ENCODE results near the gene MALAT1. TPM values are rescaled to one million over a fixed set of nuclear protein-coding genes. Genes with fewer than 3 reads are reported as not detected.
A peak's percentile ranks its signal among the peaks of the same experiment; 100 is the strongest.
"Not testable (repeated sequence)": the region's sequence is repeated elsewhere in the genome, so short reads cannot be mapped to it uniquely, and the experiment has no call there.

MALAT1 gene
- polyA plus RNA-seq, 1 experiment = 924 TPM

GRCh38 chr11:65454696-65455456 lies 44.0 kb upstream of the MALAT1 start:
- no peaks in the 10 kb centered on the region for H3K27me3 ChIP-seq (ENCODE audit: control insufficient read depth, insufficient read depth, low read length)
- DNase-seq (ENCODE audit: low read depth) = peak; percentile 56
- ChIA-PET POLR2A (interaction anchor here (0.6 to 1.1 kb wide), 4 partner anchors 17 to 45 kb away, joined by 3 to 4 read pairs (median 3); partner anchors contain the start of gene MALAT1), CTCF (interaction anchor here (0.8 to 1.0 kb wide), 2 partner anchors 15 to 17 kb away, joined by 3 read pairs; no protein-coding TSS in a partner anchor)
- H3K36me3 ChIP-seq (ENCODE audit: control insufficient read depth, insufficient read depth, low read length) = no peaks in the 10 kb centered on the region
- TF ChIP-seq, protein P1, sequence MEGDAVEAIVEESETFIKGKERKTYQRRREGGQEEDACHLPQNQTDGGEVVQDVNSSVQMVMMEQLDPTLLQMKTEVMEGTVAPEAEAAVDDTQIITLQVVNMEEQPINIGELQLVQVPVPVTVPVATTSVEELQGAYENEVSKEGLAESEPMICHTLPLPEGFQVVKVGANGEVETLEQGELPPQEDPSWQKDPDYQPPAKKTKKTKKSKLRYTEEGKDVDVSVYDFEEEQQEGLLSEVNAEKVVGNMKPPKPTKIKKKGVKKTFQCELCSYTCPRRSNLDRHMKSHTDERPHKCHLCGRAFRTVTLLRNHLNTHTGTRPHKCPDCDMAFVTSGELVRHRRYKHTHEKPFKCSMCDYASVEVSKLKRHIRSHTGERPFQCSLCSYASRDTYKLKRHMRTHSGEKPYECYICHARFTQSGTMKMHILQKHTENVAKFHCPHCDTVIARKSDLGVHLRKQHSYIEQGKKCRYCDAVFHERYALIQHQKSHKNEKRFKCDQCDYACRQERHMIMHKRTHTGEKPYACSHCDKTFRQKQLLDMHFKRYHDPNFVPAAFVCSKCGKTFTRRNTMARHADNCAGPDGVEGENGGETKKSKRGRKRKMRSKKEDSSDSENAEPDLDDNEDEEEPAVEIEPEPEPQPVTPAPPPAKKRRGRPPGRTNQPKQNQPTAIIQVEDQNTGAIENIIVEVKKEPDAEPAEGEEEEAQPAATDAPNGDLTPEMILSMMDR (IDR thresholded peaks at IDR 0.05; ENCODE audit: insufficient read depth, low read depth, low read length) = 0 out of 2 replicates have a peak, but pooled peaks have one; percentile 13
- H3K4me3 ChIP-seq (ENCODE audit: low read depth, low read length) = peak overlapping the region; percentile 45

DNA sequence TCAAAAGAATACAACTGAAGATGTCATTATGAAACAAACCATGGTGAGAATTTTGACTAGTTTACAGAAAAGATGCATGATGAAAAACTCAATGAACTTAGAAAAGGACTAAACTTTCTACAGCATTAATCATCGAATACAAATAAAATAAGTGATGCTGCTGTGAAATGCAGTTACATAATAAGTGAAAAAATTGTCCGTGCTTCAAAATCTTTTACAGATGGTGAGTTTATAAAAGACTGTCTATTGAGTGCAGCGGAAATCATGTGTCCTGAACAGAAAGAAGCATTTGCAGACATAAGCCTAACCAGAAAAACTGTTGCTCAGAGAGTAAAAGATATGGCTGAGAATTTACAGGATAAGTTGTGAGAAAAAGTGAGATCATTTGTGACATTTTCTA lies 42.4 kb upstream of the MALAT1 start:
- no peaks in the 10 kb centered on the region for H3K36me3 ChIP-seq (ENCODE audit: control insufficient read depth, insufficient read depth, low read length)
- TF ChIP-seq, protein P1 (IDR thresholded peaks at IDR 0.05; ENCODE audit: insufficient read depth, low read depth, low read length) = no peak
- H3K27me3 ChIP-seq (ENCODE audit: control insufficient read depth, insufficient read depth, low read length) = no peaks in the 10 kb centered on the region
- no peak overlapping the region for H3K4me3 ChIP-seq (ENCODE audit: low read depth, low read length)
- ChIA-PET POLR2A (no interaction called here), CTCF (no interaction called here)
- peak; percentile 67 for DNase-seq (ENCODE audit: low read depth)

DNA sequence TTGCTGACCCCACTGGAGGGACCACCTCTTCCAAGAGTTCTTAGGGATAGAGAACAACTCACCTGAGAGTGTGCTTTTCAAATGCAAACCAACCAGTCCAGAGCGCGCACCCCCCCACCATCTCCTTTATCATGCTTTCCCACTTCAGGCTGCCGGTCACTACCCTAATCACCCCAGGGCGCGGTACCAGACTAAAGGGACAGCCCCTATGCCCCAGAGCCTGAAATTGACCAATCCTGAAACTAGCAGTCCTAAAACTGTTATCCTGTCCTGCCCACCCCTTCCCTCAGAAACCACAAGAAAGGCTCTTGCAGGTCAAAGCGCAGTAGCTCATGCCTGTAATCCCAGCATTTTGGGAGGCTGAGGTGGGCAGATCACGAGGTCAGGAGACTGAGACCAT lies 39.3 kb upstream of the MALAT1 start:
- ChIA-PET POLR2A (interaction anchor here (0.6 to 1.0 kb wide), 2 partner anchors 40 to 50 kb away, joined by 4 read pairs; partner anchors contain the start of gene MALAT1), CTCF (no interaction called here)
- H3K27me3 ChIP-seq (ENCODE audit: control insufficient read depth, insufficient read depth, low read length) = no peaks in the 10 kb centered on the region
- TF ChIP-seq, protein P1 (IDR thresholded peaks at IDR 0.05; ENCODE audit: insufficient read depth, low read depth, low read length) = no peak
- H3K4me3 ChIP-seq (ENCODE audit: low read depth, low read length) = no peak overlapping the region
- H3K36me3 ChIP-seq (ENCODE audit: control insufficient read depth, insufficient read depth, low read length) = no peaks in the 10 kb centered on the region
- DNase-seq (ENCODE audit: low read depth) = no peak

DNA sequence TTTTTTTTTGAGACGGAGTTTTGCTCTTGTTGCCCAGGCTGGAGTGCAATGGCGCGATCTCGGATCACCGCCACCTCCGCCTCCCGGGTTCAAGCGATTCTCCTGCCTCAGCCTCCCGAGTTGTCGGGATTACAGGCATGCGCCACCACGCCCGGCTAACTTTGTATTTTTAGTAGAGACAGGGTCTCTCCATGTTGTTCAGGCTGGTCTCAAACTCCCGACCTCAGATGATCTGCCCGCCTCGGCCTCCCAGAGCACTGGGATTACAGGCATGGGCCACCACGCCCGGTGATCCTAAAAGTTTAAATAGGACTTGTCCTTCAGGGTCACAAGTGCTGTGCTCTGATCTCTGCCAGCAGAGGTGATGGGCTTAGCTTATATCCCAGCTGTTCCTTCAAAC lies 33.4 kb upstream of the MALAT1 start:
- H3K4me3 ChIP-seq (ENCODE audit: low read depth, low read length); H3K36me3 ChIP-seq (ENCODE audit: control insufficient read depth, insufficient read depth, low read length); DNase-seq (ENCODE audit: low read depth); POLR2A ChIA-PET; H3K27me3 ChIP-seq (ENCODE audit: control insufficient read depth, insufficient read depth, low read length): not testable (repeated sequence)
- CTCF ChIA-PET = interaction anchor here (0.9 kb wide), 1 partner anchor 43 kb away, joined by 3 read pairs; no protein-coding TSS in a partner anchor

GRCh38 chr11:65467306-65467705 lies 31.5 kb upstream of the MALAT1 start:
- TF ChIP-seq, protein P1 (IDR thresholded peaks at IDR 0.05; ENCODE audit: insufficient read depth, low read depth, low read length) = 0 out of 2 replicates have a peak, but pooled peaks have one; percentile 4
- H3K4me3 ChIP-seq (ENCODE audit: low read depth, low read length); CTCF ChIA-PET; H3K36me3 ChIP-seq (ENCODE audit: control insufficient read depth, insufficient read depth, low read length); DNase-seq (ENCODE audit: low read depth); POLR2A ChIA-PET; H3K27me3 ChIP-seq (ENCODE audit: control insufficient read depth, insufficient read depth, low read length): not testable (repeated sequence)
